ENCODE data around the gene FTSJ1. TPM values are rescaled to one million over a fixed set of nuclear protein-coding genes. Genes with fewer than 3 reads are reported as not detected.

Gene FTSJ1
- total RNA-seq, 1 experiment from 2014 or later = 61.3 TPM

DNA sequence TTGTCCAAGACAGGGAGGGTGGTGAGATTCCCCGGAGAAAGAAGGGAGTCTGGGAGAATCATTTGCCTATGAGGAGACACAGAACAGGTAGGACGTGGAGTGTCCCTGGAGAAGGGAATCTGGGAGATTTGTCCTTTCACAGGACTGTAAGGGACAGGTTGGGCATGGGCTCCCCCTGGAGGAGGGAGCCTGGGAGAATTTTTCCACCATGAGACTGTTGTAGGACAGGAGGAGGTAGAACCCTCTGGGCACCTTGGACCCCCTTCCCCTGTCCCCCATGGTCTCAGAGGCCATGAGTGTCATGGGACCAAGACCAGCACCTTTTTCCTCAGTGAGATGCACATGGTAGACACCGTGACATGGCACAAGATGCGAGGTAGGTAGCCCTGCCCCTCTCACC is 35.6 kb downstream of the FTSJ1 start:
- intact Hi-C loops (cut with micrococcal nuclease; ENCODE audit: unreplicated experiment) = no loop called here
- POLR2A ChIA-PET (ENCODE audit: low non-redundant PET) = no interaction called here
- H3K9me3 ChIP-seq (ENCODE audit: low read depth, low read length, poor library complexity, severe bottlenecking) = no peaks in the 10 kb centered on the region
- no peak overlapping the region for H3K27ac ChIP-seq (ENCODE audit: low read depth, low read length, poor library complexity, severe bottlenecking)
- no peaks in the 10 kb centered on the region for H3K4me1 ChIP-seq (ENCODE audit: insufficient read depth, low read length, poor library complexity, severe bottlenecking)
- BruUV-seq (replicated peaks) = no TSS peak
- no peaks in the 10 kb centered on the region for H3K36me3 ChIP-seq (ENCODE audit: insufficient read depth, low read length, poor library complexity, severe bottlenecking)
- peak; percentile 28 for DNase-seq (ENCODE audit: low spot score)
- no peaks in the 10 kb centered on the region for H3K27me3 ChIP-seq (replicated peaks; ENCODE audit: insufficient read depth, low read depth, low read length, poor library complexity)
- CTCF ChIA-PET = no interaction called here
- TF ChIP-seq, protein P1, sequence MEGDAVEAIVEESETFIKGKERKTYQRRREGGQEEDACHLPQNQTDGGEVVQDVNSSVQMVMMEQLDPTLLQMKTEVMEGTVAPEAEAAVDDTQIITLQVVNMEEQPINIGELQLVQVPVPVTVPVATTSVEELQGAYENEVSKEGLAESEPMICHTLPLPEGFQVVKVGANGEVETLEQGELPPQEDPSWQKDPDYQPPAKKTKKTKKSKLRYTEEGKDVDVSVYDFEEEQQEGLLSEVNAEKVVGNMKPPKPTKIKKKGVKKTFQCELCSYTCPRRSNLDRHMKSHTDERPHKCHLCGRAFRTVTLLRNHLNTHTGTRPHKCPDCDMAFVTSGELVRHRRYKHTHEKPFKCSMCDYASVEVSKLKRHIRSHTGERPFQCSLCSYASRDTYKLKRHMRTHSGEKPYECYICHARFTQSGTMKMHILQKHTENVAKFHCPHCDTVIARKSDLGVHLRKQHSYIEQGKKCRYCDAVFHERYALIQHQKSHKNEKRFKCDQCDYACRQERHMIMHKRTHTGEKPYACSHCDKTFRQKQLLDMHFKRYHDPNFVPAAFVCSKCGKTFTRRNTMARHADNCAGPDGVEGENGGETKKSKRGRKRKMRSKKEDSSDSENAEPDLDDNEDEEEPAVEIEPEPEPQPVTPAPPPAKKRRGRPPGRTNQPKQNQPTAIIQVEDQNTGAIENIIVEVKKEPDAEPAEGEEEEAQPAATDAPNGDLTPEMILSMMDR (conservative IDR thresholded peaks at IDR 0.05; ENCODE audit: low read depth, low read length) = peak; percentile 50
- TF ChIP-seq EZH2 (IDR thresholded peaks at IDR 0.05; ENCODE audit: borderline replicate concordance, low read depth, low read length, poor library complexity, severe bottlenecking) = no peak
- H3K4me3 ChIP-seq (ENCODE audit: low read depth, low read length, poor library complexity, severe bottlenecking) = no peak overlapping the region

DNA sequence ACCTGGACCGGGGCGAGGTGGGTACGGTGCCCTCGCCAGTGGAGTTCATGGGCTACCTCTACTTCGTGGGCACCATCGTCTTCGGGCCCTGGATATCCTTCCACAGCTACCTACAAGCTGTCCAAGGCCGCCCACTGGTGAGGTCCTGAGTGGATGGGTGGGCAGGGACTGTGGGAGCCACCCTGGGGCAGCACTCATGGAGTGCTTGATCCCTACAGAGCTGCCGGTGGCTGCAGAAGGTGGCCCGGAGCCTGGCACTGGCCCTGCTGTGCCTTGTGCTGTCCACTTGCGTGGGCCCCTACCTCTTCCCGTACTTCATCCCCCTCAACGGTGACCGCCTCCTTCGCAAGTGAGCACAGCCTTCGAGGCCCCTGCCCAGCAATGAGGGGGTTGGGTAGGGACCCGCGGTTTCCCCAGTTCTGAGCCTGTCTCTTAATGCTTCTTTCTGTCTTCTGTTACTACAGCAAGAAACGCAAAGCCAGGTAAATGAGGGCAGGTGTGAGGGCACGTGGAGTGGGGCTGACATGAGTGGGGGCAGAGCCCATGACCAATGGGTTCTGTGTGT is 36.5 kb downstream of the FTSJ1 start:
- no peaks in the 10 kb centered on the region for H3K4me1 ChIP-seq (ENCODE audit: insufficient read depth, low read length, poor library complexity, severe bottlenecking)
- no peak overlapping the region for H3K27ac ChIP-seq (ENCODE audit: low read depth, low read length, poor library complexity, severe bottlenecking)
- no peaks in the 10 kb centered on the region for H3K9me3 ChIP-seq (ENCODE audit: low read depth, low read length, poor library complexity, severe bottlenecking)
- DNase-seq (ENCODE audit: low spot score) = no peak
- H3K36me3 ChIP-seq (ENCODE audit: insufficient read depth, low read length, poor library complexity, severe bottlenecking) = no peaks in the 10 kb centered on the region
- H3K4me3 ChIP-seq (ENCODE audit: low read depth, low read length, poor library complexity, severe bottlenecking) = no peak overlapping the region
- BruUV-seq (replicated peaks) = no TSS peak
- ChIA-PET CTCF (no interaction called here), POLR2A (ENCODE audit: low non-redundant PET) (interaction anchor here (0.6 kb wide), 1 partner anchor 8 kb away, joined by 5 read pairs; no protein-coding TSS in a partner anchor)
- no peaks in the 10 kb centered on the region for H3K27me3 ChIP-seq (replicated peaks; ENCODE audit: insufficient read depth, low read depth, low read length, poor library complexity)
- TF ChIP-seq, protein P1 (conservative IDR thresholded peaks at IDR 0.05; ENCODE audit: low read depth, low read length) = no peak
- TF ChIP-seq EZH2 (IDR thresholded peaks at IDR 0.05; ENCODE audit: borderline replicate concordance, low read depth, low read length, poor library complexity, severe bottlenecking) = no peak
- intact Hi-C loops (cut with micrococcal nuclease; ENCODE audit: unreplicated experiment) = no loop called here

DNA sequence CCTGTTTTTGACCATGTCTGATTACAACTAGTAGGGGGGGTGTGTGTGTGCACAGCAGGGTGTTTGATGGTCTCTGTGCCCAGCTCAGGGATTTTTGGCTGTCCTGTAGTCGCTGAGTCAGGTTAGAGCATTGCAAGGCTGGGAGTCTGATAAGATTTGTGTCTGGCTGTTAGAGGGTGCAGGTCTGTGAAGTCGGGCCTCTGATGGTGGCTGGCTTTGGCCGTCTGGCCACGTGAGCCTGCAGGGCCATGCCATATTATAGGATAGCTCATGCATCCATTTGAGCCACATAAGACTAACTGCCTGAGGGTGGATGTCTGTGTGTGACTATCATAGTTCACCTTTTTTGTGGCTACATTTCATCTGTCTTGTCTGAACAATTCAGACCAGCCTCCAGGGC is 37.7 kb downstream of the FTSJ1 start:
- ChIA-PET CTCF (no interaction called here), POLR2A (ENCODE audit: low non-redundant PET) (no interaction called here)
- DNase-seq (ENCODE audit: low spot score) = no peak
- H3K27ac ChIP-seq (ENCODE audit: low read depth, low read length, poor library complexity, severe bottlenecking) = no peak overlapping the region
- H3K9me3 ChIP-seq (ENCODE audit: low read depth, low read length, poor library complexity, severe bottlenecking) = no peaks in the 10 kb centered on the region
- H3K36me3 ChIP-seq (ENCODE audit: insufficient read depth, low read length, poor library complexity, severe bottlenecking) = no peaks in the 10 kb centered on the region
- intact Hi-C loops (cut with micrococcal nuclease; ENCODE audit: unreplicated experiment) = no loop called here
- TF ChIP-seq, protein P1 (conservative IDR thresholded peaks at IDR 0.05; ENCODE audit: low read depth, low read length) = no peak
- TF ChIP-seq EZH2 (IDR thresholded peaks at IDR 0.05; ENCODE audit: borderline replicate concordance, low read depth, low read length, poor library complexity, severe bottlenecking) = no peak
- H3K4me3 ChIP-seq (ENCODE audit: low read depth, low read length, poor library complexity, severe bottlenecking) = no peak overlapping the region
- H3K4me1 ChIP-seq (ENCODE audit: insufficient read depth, low read length, poor library complexity, severe bottlenecking) = no peaks in the 10 kb centered on the region
- H3K27me3 ChIP-seq (replicated peaks; ENCODE audit: insufficient read depth, low read depth, low read length, poor library complexity) = no peaks in the 10 kb centered on the region
- BruUV-seq (replicated peaks) = no TSS peak

Measured in A673 (cell line).